Measurements from ENCODE around the gene RMI2. TPM values are rescaled to one million over a fixed set of nuclear protein-coding genes. Genes with fewer than 3 reads are reported as not detected.

Gene RMI2
- total and polyA plus RNA-seq, 9 of the 15 experiments (the other 6 are each of a cell fraction or from before 2014, with no cell fraction given), result 8.0 to 43.4 (median 32.5) TPM

DNA sequence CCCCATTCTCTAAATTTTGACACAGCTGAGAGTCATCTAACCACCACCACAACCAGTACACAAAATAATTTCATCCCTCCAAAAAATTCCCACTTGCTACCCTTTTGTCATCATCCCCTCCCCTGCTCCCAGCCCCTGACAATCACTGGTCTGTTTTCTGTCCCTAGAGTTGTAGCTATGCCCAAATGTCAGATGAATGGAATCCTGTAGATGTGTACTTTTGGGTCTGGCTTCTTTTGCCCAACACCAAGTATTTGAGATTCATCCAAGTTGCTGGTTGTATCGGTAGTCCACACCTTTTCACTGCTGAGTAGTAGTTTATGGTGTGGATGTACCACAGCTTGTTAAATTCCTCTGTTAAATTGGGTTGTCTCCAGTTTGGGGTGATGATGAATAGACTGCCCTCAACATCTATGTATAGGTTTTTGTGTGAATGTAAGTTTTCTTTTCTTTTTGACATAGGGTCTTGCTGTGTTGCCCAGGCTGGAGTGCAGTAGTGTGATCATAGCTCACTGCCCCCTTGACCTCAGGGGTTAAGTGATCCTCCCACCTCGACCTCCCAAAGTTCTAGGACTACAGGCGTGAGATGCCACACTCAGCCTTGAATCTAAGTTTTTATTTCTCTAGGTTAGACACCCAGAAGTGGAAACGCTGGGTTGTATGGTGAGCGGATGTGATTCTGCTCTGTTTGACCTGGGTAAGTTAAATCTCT is 14.6 kb upstream of the RMI2 start:
- no peak for ATAC-seq
- CTCF ChIA-PET (ENCODE audit: low intra/inter-chr PET ratio), result no interaction called here
- H3K27ac ChIP-seq (ENCODE audit: extremely low read depth, low read depth, low read length), result no peak overlapping the region

GRCh38 chr16:11331967-11332366 is 13.3 kb upstream of the RMI2 start:
- H3K9me1 ChIP-seq (ENCODE audit: control insufficient read depth, insufficient read depth, low read length), result no peaks in the 10 kb centered on the region
- POLR2A ChIA-PET, result interaction anchor here (0.6 to 2.3 kb wide), 2 partner anchors 15 to 411 kb away, joined by 3 to 9 read pairs; partner anchors contain the start of gene TXNDC11
- FAIRE-seq, result no peak
- TF ChIP-seq SAFB2 (IDR thresholded peaks at IDR 0.05; ENCODE audit: borderline replicate concordance, low read depth, low read length, severe bottlenecking) (no peak), SIN3B (IDR thresholded peaks at IDR 0.05; ENCODE audit: low read depth) (no peak)
- TF ChIP-seq, protein P1, sequence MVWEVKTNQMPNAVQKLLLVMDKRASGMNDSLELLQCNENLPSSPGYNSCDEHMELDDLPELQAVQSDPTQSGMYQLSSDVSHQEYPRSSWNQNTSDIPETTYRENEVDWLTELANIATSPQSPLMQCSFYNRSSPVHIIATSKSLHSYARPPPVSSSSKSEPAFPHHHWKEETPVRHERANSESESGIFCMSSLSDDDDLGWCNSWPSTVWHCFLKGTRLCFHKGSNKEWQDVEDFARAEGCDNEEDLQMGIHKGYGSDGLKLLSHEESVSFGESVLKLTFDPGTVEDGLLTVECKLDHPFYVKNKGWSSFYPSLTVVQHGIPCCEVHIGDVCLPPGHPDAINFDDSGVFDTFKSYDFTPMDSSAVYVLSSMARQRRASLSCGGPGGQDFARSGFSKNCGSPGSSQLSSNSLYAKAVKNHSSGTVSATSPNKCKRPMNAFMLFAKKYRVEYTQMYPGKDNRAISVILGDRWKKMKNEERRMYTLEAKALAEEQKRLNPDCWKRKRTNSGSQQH (CRISPR knock-in tag; IDR thresholded peaks at IDR 0.05), result no peak

More for the DNA sequence above, 14.6 kb upstream of the RMI2 start:
- Histone ChIP-seq H3K27me3 (ENCODE audit: control insufficient read depth in 2 of 2, insufficient read depth in 2 of 2, low read length in 2 of 2) (peaks cover 16 to 30% of the 10 kb centered on the region in 2 experiments; a peak in 4 of 5 replicates), H4K20me1 (replicated peaks; ENCODE audit: control insufficient read depth, insufficient read depth, low read length) (no peaks in the 10 kb centered on the region), H3K4me2 (ENCODE audit: insufficient read depth, low read length) (no peak overlapping the region), H3K79me2 (ENCODE audit: control insufficient read depth, insufficient read depth, low read length) (no peaks in the 10 kb centered on the region), H3K9me1 (ENCODE audit: control insufficient read depth, insufficient read depth, low read length) (no peaks in the 10 kb centered on the region), H3K4me1 (replicated peaks in 1 of 2; ENCODE audit: control insufficient read depth in 2 of 2, insufficient read depth in 2 of 2, low read length in 2 of 2) (no peaks in the 10 kb centered on the region; a peak in 1 of 5 replicates), H3K36me3 (ENCODE audit: control insufficient read depth, insufficient read depth, low read length) (no peaks in the 10 kb centered on the region), H3K9me3 (replicated peaks; ENCODE audit: control insufficient read depth, insufficient read depth, low read depth, low read length) (peaks cover 6% of the 10 kb centered on the region; the same call in 1 of the 2 replicates), H3K9ac (ENCODE audit: insufficient read depth in 1 of 2, low read depth in 2 of 2, low read length in 2 of 2) (no peak overlapping the region), H2AFZ (ENCODE audit: low read depth, low read length) (no peak overlapping the region), H3K4me3 (no peak overlapping the region)
- DNase-seq (ENCODE audit: extremely low read depth in 1 of 4, low spot score in 3 of 4) (no peak), FAIRE-seq (no peak)
- WGBS (ENCODE audit: insufficient coverage, low coverage, missing lambda C conversion rate), result 2% methylated on average over 5 of the region's 5 CpGs
- intact Hi-C loops (cut with micrococcal nuclease) (no loop called here), in situ Hi-C loops (cut with MboI) (no loop called here)
- no TSS peak for BruUV-seq (replicated peaks)
- TF ChIP-seq ZNF146 (CRISPR knock-in tag; IDR thresholded peaks at IDR 0.05; ENCODE audit: unreplicated experiment) (peak; percentile 19), PHF21A (IDR thresholded peaks at IDR 0.05; ENCODE audit: borderline replicate concordance, low read depth) (no peak), ZNF121 (CRISPR knock-in tag; conservative IDR thresholded peaks at IDR 0.05) (peak; percentile 89)
- POLR2A ChIA-PET, result no interaction called here

More at GRCh38 chr16:11331967-11332366, 13.3 kb upstream of the RMI2 start:
- no peaks in the 10 kb centered on the region for H4K20me1 ChIP-seq (replicated peaks; ENCODE audit: control insufficient read depth, insufficient read depth, low read length)
- H2AFZ ChIP-seq (ENCODE audit: low read depth, low read length), result no peak overlapping the region
- H3K27ac ChIP-seq (ENCODE audit: extremely low read depth, low read depth, low read length), result no peak overlapping the region
- no peak overlapping the region for H3K4me2 ChIP-seq (ENCODE audit: insufficient read depth, low read length)
- peaks cover 6% of the 10 kb centered on the region; the same call in 1 of the 2 replicates for H3K9me3 ChIP-seq (replicated peaks; ENCODE audit: control insufficient read depth, insufficient read depth, low read depth, low read length)
- 16% methylated on average over 2 of the region's 2 CpGs for WGBS (ENCODE audit: insufficient coverage, low coverage, missing lambda C conversion rate)
- CTCF ChIA-PET (ENCODE audit: low intra/inter-chr PET ratio), result no interaction called here
- H3K4me1 ChIP-seq (replicated peaks in 1 of 2; ENCODE audit: control insufficient read depth in 2 of 2, insufficient read depth in 2 of 2, low read length in 2 of 2), result no peaks in the 10 kb centered on the region; a peak in 1 of 5 replicates
- in situ Hi-C loops (cut with MboI) (no loop called here), intact Hi-C loops (cut with micrococcal nuclease) (no loop called here)
- DNase-seq (ENCODE audit: extremely low read depth in 1 of 4, low spot score in 3 of 4) (no peak), ATAC-seq (no peak)
- no TSS peak for BruUV-seq (replicated peaks)
- no peak overlapping the region for H3K9ac ChIP-seq (ENCODE audit: insufficient read depth in 1 of 2, low read depth in 2 of 2, low read length in 2 of 2)
- H3K4me3 ChIP-seq, result no peak overlapping the region
- H3K27me3 ChIP-seq (ENCODE audit: control insufficient read depth in 2 of 2, insufficient read depth in 2 of 2, low read length in 2 of 2), result peaks cover 12 to 25% of the 10 kb centered on the region in 2 experiments; a peak in 4 of 5 replicates
- no peaks in the 10 kb centered on the region for H3K79me2 ChIP-seq (ENCODE audit: control insufficient read depth, insufficient read depth, low read length)
- H3K36me3 ChIP-seq (ENCODE audit: control insufficient read depth, insufficient read depth, low read length), result no peaks in the 10 kb centered on the region
